WTC11 (cell line): ENCODE measurements around the gene GABPB2. TPM values are rescaled to one million over a fixed set of nuclear protein-coding genes. Genes with fewer than 3 reads are reported as not detected.

Experiments used
- ATAC-seq: fragments of 200-7000 bp; cut with Tn5 transposase; 2 replicates; pipeline ENCODE4 v1.10.0; 2021; ENCODE audit warnings: mild to moderate bottlenecking, moderate library complexity
- CTCF ChIA-PET: fragments of 300-600 bp; sonication (Branson Sonifier 250); formaldehyde crosslinking; loops from one replicate; lab custom pipeline; 2021; ENCODE audit warnings: antibody characterized with exemption; lab: Charles Lee
- POLR2A ChIA-PET: fragments of 350-600 bp; sonication (Branson Sonifier 250); formaldehyde crosslinking; loops from one replicate; lab custom pipeline; 2021; ENCODE audit warnings: antibody characterized with exemption; lab: Charles Lee
- DNase-seq: peaks from one replicate; pipeline ENCODE4 v3.0.0; 2021; ENCODE audit warnings: low spot score
- H3K27ac Mint-ChIP-seq: 2 replicates; pipeline ENCODE4 v1.8.0; 2021; ENCODE audit warnings: mixed read lengths
- H3K27me3 Mint-ChIP-seq: 2 replicates; pipeline ENCODE4 v1.8.0; 2021; ENCODE audit warnings: low read depth, mild to moderate bottlenecking, moderate library complexity, mixed read lengths
- H3K36me3 Mint-ChIP-seq: 2 replicates; pipeline ENCODE4 v1.8.0; 2021; ENCODE audit warnings: mixed read lengths
- H3K4me1 Mint-ChIP-seq: 2 replicates; pipeline ENCODE4 v1.8.0; 2022; ENCODE audit warnings: mixed read lengths
- H3K4me3 Mint-ChIP-seq: 2 replicates; pipeline ENCODE4 v1.8.0; 2021; ENCODE audit warnings: mild to moderate bottlenecking, moderate library complexity, mixed read lengths
- H3K9me3 Mint-ChIP-seq: 2 replicates; pipeline ENCODE4 v1.8.0; 2021; ENCODE audit warnings: mixed read lengths
- AR ChIP-seq: fragments of 250-450 bp; sonication (Bioruptor Pico); IDR thresholded peaks from 2 replicates; pipeline ENCODE4 v1.9.0; 2021; ENCODE audit warnings: mild to moderate bottlenecking
- ATF2 ChIP-seq: sonication (generic); formaldehyde crosslinking; IDR thresholded peaks from 2 replicates; pipeline ENCODE4 v1.8.1; 2022; ENCODE audit warnings: low read depth, missing genetic modification reagents, borderline replicate concordance
- CREB1 ChIP-seq: sonication (generic); formaldehyde crosslinking; IDR thresholded peaks from 2 replicates; pipeline ENCODE4 v1.8.0; 2023; ENCODE audit warnings: mild to moderate bottlenecking, missing genetic modification reagents
- CREM ChIP-seq: sonication (generic); formaldehyde crosslinking; IDR thresholded peaks from 2 replicates; pipeline ENCODE4 v1.8.1; 2022; ENCODE audit warnings: mild to moderate bottlenecking, missing genetic modification reagents, moderate library complexity
- CTCF ChIP-seq: fragments of 200-600 bp; IDR thresholded peaks from 2 replicates; pipeline ENCODE4 v1.8.0; 2022; ENCODE audit warnings: antibody characterized with exemption
- JUN ChIP-seq: sonication (generic); formaldehyde crosslinking; IDR thresholded peaks from 2 replicates; pipeline ENCODE4 v1.8.0; 2023; ENCODE audit warnings: mild to moderate bottlenecking, missing genetic modification reagents
- NFE2L1 ChIP-seq: sonication (generic); formaldehyde crosslinking; IDR thresholded peaks from 2 replicates; pipeline ENCODE4 v1.8.1; 2023; ENCODE audit warnings: missing genetic modification reagents
- NFYB ChIP-seq: sonication (generic); formaldehyde crosslinking; conservative IDR thresholded peaks from 2 replicates; pipeline ENCODE4 v1.8.0; 2022; ENCODE audit warnings: low read depth, missing genetic modification reagents
- NR1H2 ChIP-seq: sonication (generic); formaldehyde crosslinking; IDR thresholded peaks from 2 replicates; pipeline ENCODE4 v1.9.0; 2021; ENCODE audit warnings: mild to moderate bottlenecking, moderate library complexity, missing genetic modification reagents
- NR3C1 ChIP-seq: sonication (generic); formaldehyde crosslinking; conservative IDR thresholded peaks from 2 replicates; pipeline ENCODE4 v1.8.1; 2023; ENCODE audit warnings: low read depth, mild to moderate bottlenecking, missing genetic modification reagents
- RELA ChIP-seq: sonication (generic); formaldehyde crosslinking; IDR thresholded peaks from 2 replicates; pipeline ENCODE4 v1.8.1; 2022; ENCODE audit warnings: missing genetic modification reagents, mild to moderate bottlenecking, borderline replicate concordance
- RORB ChIP-seq: fragments of 250-450 bp; sonication (Bioruptor Pico); IDR thresholded peaks from 2 replicates; pipeline ENCODE4 v1.9.0; 2021; ENCODE audit warnings: mild to moderate bottlenecking
- USF2 ChIP-seq: sonication (generic); formaldehyde crosslinking; IDR thresholded peaks from 2 replicates; pipeline ENCODE4 v1.8.1; 2023; ENCODE audit warnings: mild to moderate bottlenecking, missing genetic modification reagents, moderate library complexity
- ZBTB43 ChIP-seq: sonication (generic); formaldehyde crosslinking; IDR thresholded peaks from 2 replicates; pipeline ENCODE4 v1.8.1; 2023; ENCODE audit warnings: mild to moderate bottlenecking, missing genetic modification reagents
- ZMAT4 ChIP-seq: fragments of 250-450 bp; sonication (Bioruptor Pico); IDR thresholded peaks from 2 replicates; pipeline ENCODE4 v1.9.0; 2021; ENCODE audit warnings: mild to moderate bottlenecking
- ZNF219 ChIP-seq: sonication (generic); formaldehyde crosslinking; IDR thresholded peaks from 2 replicates; pipeline ENCODE4 v1.8.0; 2023; ENCODE audit warnings: missing genetic modification reagents, mild to moderate bottlenecking, borderline replicate concordance
- total RNA-seq: library from RNA; stranded (reverse); gene quantifications from 3 replicates; pipeline ENCODE4 v1.2.3, GENCODE V29; 2021
- TF ChIP-seq, protein P1 (sequence below): sonication (generic); formaldehyde crosslinking; IDR thresholded peaks from 2 replicates; pipeline ENCODE4 v1.8.0; 2022; ENCODE audit warnings: mild to moderate bottlenecking, missing genetic modification reagents
- TF ChIP-seq, protein P2 (sequence below): sonication (generic); formaldehyde crosslinking; IDR thresholded peaks from 2 replicates; pipeline ENCODE4 v1.8.1; 2023; ENCODE audit warnings: mild to moderate bottlenecking, missing genetic modification reagents, moderate library complexity

The GABPB2 gene
- total RNA-seq, 1 experiment from 2014 or later: 1.7 TPM

- no peak overlapping the region for H3K27ac Mint-ChIP-seq
- DNase-seq (no peak), ATAC-seq (no peak)
- POLR2A ChIA-PET: interaction anchor here (1.4 kb wide), 2 partner anchors 9 to 12 kb away, joined by 4 to 5 read pairs; no protein-coding TSS in a partner anchor
- H3K4me1 Mint-ChIP-seq: peaks cover 38% of the 10 kb centered on the region
- no peaks in the 10 kb centered on the region for H3K9me3 Mint-ChIP-seq
- CTCF ChIA-PET: interaction anchor here (1.1 to 4.5 kb wide), 8 partner anchors 8 to 95 kb away, joined by 3 to 63 read pairs (median 24); partner anchors contain the start of genes C1orf56, GABPB2, LYSMD1 and TNFAIP8L2
- no peak for TF ChIP-seq CTCF
- no peak for TF ChIP-seq JUN (CRISPR knock-in tag)
- TF ChIP-seq ZNF219 (CRISPR knock-in tag): no peak
- TF ChIP-seq CREM (CRISPR knock-in tag): no peak
- TF ChIP-seq USF2: no peak
- TF ChIP-seq, protein P1, sequence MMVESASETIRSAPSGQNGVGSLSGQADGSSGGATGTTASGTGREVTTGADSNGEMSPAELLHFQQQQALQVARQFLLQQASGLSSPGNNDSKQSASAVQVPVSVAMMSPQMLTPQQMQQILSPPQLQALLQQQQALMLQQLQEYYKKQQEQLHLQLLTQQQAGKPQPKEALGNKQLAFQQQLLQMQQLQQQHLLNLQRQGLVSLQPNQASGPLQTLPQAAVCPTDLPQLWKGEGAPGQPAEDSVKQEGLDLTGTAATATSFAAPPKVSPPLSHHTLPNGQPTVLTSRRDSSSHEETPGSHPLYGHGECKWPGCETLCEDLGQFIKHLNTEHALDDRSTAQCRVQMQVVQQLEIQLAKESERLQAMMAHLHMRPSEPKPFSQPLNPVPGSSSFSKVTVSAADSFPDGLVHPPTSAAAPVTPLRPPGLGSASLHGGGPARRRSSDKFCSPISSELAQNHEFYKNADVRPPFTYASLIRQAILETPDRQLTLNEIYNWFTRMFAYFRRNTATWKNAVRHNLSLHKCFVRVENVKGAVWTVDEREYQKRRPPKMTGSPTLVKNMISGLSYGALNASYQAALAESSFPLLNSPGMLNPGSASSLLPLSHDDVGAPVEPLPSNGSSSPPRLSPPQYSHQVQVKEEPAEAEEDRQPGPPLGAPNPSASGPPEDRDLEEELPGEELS (CRISPR knock-in tag): no peak
- no peak for TF ChIP-seq NR1H2
- TF ChIP-seq, protein P2, sequence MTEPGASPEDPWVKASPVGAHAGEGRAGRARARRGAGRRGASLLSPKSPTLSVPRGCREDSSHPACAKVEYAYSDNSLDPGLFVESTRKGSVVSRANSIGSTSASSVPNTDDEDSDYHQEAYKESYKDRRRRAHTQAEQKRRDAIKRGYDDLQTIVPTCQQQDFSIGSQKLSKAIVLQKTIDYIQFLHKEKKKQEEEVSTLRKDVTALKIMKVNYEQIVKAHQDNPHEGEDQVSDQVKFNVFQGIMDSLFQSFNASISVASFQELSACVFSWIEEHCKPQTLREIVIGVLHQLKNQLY: no peak
- TF ChIP-seq ATF2 (CRISPR knock-in tag): no peak
- no peak for TF ChIP-seq CREB1 (CRISPR knock-in tag)
- TF ChIP-seq NR3C1 (CRISPR knock-in tag): no peak
- TF ChIP-seq AR (CRISPR knock-in tag): no peak
- TF ChIP-seq NFYB: no peak
- TF ChIP-seq ZMAT4: no peak
- no peaks in the 10 kb centered on the region for H3K36me3 Mint-ChIP-seq
- peaks cover 32% of the 10 kb centered on the region for H3K27me3 Mint-ChIP-seq
- no peak overlapping the region for H3K4me3 Mint-ChIP-seq
Observed at GRCh38 chr1:151143057-151143435, 72.5 kb downstream of the GABPB2 start.

DNA sequence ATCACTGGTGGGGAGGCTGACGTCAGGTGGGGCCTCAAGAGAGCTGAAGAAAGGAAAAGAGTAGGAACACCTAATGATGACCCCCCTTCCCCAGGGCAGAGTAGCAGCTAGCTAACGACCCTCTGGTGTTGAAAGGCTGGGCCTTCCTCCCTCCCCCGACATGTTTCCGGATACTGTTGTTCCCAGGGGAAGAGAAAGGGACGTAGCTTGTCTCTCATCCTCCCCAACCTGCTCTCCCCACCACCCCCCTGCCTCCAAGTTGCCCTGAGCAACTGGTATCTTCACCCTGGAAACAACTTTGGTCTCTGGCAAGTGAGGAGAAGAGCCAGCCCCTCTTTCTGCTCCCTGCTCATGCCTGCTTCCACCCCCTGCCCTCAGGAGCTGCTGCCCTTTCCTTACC is 73.4 kb downstream of the GABPB2 start:
- no peaks in the 10 kb centered on the region for H3K36me3 Mint-ChIP-seq
- peaks cover 38% of the 10 kb centered on the region for H3K4me1 Mint-ChIP-seq
- no peak for DNase-seq
- CTCF ChIA-PET: interaction anchor here (1.0 to 4.5 kb wide), 8 partner anchors 9 to 96 kb away, joined by 3 to 63 read pairs (median 24); partner anchors contain the start of genes C1orf56, GABPB2, LYSMD1 and TNFAIP8L2
- H3K9me3 Mint-ChIP-seq: no peaks in the 10 kb centered on the region
- H3K27me3 Mint-ChIP-seq: peaks cover 40% of the 10 kb centered on the region
- POLR2A ChIA-PET: interaction anchor here (0.7 to 2.5 kb wide), 3 partner anchors 8 to 13 kb away, joined by 3 to 11 read pairs (median 4); no protein-coding TSS in a partner anchor
- TF ChIP-seq RORB (CRISPR knock-in tag) (no peak), NFE2L1 (CRISPR knock-in tag) (no peak), ZBTB43 (CRISPR knock-in tag) (no peak), RELA (CRISPR knock-in tag) (no peak)
- TF ChIP-seq, all 79 proteins: peak for 0
- Mint-ChIP-seq H3K4me3 (peak overlapping the region; percentile 93), H3K27ac (peak overlapping the region; percentile 45; the same call in 1 of the 2 replicates)
- ATAC-seq: no peak
